HEK293T (cell line): ENCODE data around the gene SLC26A1.
A peak's percentile ranks its signal among the peaks of the same experiment; 100 is the strongest.

Source experiments
- CTCF ChIA-PET: fragments of 350-600 bp; formaldehyde crosslinking; extraction: SDS; loops from one replicate; lab custom pipeline; 2021; ENCODE audit warnings: antibody characterized with exemption, inconsistent platforms; lab: Yijun Ruan, JAX
- POLR2A ChIA-PET: fragments of 350-600 bp; formaldehyde crosslinking; extraction: SDS; loops from one replicate; lab custom pipeline; 2020; ENCODE audit warnings: antibody characterized with exemption, inconsistent platforms; lab: Yijun Ruan, JAX
- DNase-seq: peaks from one replicate; pipeline ENCODE4 v3.0.0; 2012; ENCODE audit warnings: mixed read lengths; ENCODE audit errors: extremely low spot score
- ARNT ChIP-seq: fragments of 450-650 bp; IDR thresholded peaks from 2 replicates; pipeline ENCODE4 v1.6.1; 2017; ENCODE audit warnings: mild to moderate bottlenecking
- BHLHE40 ChIP-seq: fragments of 450-650 bp; IDR thresholded peaks from 2 replicates; pipeline ENCODE4 v1.6.1; 2016; ENCODE audit warnings: mild to moderate bottlenecking, moderate library complexity, borderline replicate concordance
- CTBP1 ChIP-seq: fragments of 450-650 bp; IDR thresholded peaks from 2 replicates; pipeline ENCODE4 v1.6.1; 2016; ENCODE audit warnings: borderline replicate concordance
- ELF4 ChIP-seq: fragments of 450-650 bp; IDR thresholded peaks from 2 replicates; pipeline ENCODE4 v1.6.1; 2017; ENCODE audit warnings: antibody characterized with exemption
- FOXA1 ChIP-seq: fragments of 450-650 bp; IDR thresholded peaks from 2 replicates; pipeline ENCODE4 v1.6.1; 2016; ENCODE audit warnings: mild to moderate bottlenecking
- FOXK2 ChIP-seq: fragments of 450-650 bp; IDR thresholded peaks from 2 replicates; pipeline ENCODE4 v1.6.1; 2016; ENCODE audit warnings: mild to moderate bottlenecking
- FOXM1 ChIP-seq: fragments of 450-650 bp; IDR thresholded peaks from 2 replicates; pipeline ENCODE4 v1.6.1; 2017; ENCODE audit warnings: mild to moderate bottlenecking, borderline replicate concordance
- HDGF ChIP-seq: fragments of 450-650 bp; IDR thresholded peaks from 2 replicates; pipeline ENCODE4 v1.6.1; 2017; ENCODE audit warnings: antibody characterized with exemption, borderline replicate concordance
- L3MBTL2 ChIP-seq: fragments of 450-650 bp; conservative IDR thresholded peaks from 2 replicates; pipeline ENCODE4 v1.6.1; 2016; ENCODE audit warnings: mild to moderate bottlenecking
- LEF1 ChIP-seq: fragments of 450-650 bp; IDR thresholded peaks from 2 replicates; pipeline ENCODE4 v1.6.1; 2017; ENCODE audit warnings: mild to moderate bottlenecking, borderline replicate concordance
- NFRKB ChIP-seq: fragments of 450-650 bp; IDR thresholded peaks from 2 replicates; pipeline ENCODE4 v1.6.1; 2016; ENCODE audit warnings: mild to moderate bottlenecking, moderate library complexity
- PKNOX1 ChIP-seq: fragments of 450-650 bp; IDR thresholded peaks from 2 replicates; pipeline ENCODE4 v1.6.1; 2016
- SP1 ChIP-seq: fragments of 450-650 bp; IDR thresholded peaks from 2 replicates; pipeline ENCODE4 v1.6.1; 2017
- SUZ12 ChIP-seq: fragments of 450-650 bp; IDR thresholded peaks from 2 replicates; pipeline ENCODE4 v1.6.1; 2016; ENCODE audit warnings: mild to moderate bottlenecking
- TARDBP ChIP-seq: fragments of 450-650 bp; IDR thresholded peaks from 2 replicates; pipeline ENCODE4 v1.6.1; 2016
- ZNF384 ChIP-seq: fragments of 450-650 bp; IDR thresholded peaks from 2 replicates; pipeline ENCODE4 v1.6.1; 2016

Gene SLC26A1

GRCh38 chr4:1028574-1029220 lies 35.5 kb upstream of the SLC26A1 start:
- TF ChIP-seq ARNT (no peak), L3MBTL2 (peak; percentile 72), CTBP1 (no peak), HDGF (no peak)
- ChIA-PET CTCF (no interaction called here), POLR2A (no interaction called here)
- no peak for DNase-seq

- ChIA-PET POLR2A (no interaction called here), CTCF (no interaction called here)
- DNase-seq: no peak
Observed at GRCh38 chr4:1027915-1028238, 34.7 kb upstream of the SLC26A1 start.

GRCh38 chr4:1027219-1027914 lies 34.2 kb upstream of the SLC26A1 start:
- no peak for TF ChIP-seq FOXM1
- no peak for TF ChIP-seq NFRKB
- TF ChIP-seq LEF1: no peak
- ChIA-PET CTCF (no interaction called here), POLR2A (no interaction called here)

More at GRCh38 chr4:1027915-1028238, 34.7 kb upstream of the SLC26A1 start:
- TF ChIP-seq BHLHE40: no peak
- no peak for TF ChIP-seq PKNOX1
- no peak for TF ChIP-seq LEF1
- no peak for TF ChIP-seq ELF4
- TF ChIP-seq FOXA1: no peak
- no peak for TF ChIP-seq L3MBTL2
- TF ChIP-seq FOXK2: no peak
- TF ChIP-seq FOXM1: no peak
- no peak for TF ChIP-seq ZNF384
- TF ChIP-seq SP1: no peak
- no peak for TF ChIP-seq SUZ12
- TF ChIP-seq TARDBP: no peak
- TF ChIP-seq HDGF: no peak
- TF ChIP-seq CTBP1: no peak
- TF ChIP-seq NFRKB: no peak
- no peak for TF ChIP-seq ARNT

GRCh38 chr4:1026115-1026514 lies 32.9 kb upstream of the SLC26A1 start:
- ChIA-PET CTCF (no interaction called here), POLR2A (no interaction called here)
- DNase-seq: peak; percentile 58
- TF ChIP-seq FOXK2 (no peak), SUZ12 (no peak), NFRKB (no peak), PKNOX1 (no peak), CTBP1 (no peak), SP1 (no peak), BHLHE40 (no peak), FOXA1 (no peak), ELF4 (no peak), HDGF (no peak)

More at GRCh38 chr4:1027219-1027914, 34.2 kb upstream of the SLC26A1 start:
- DNase-seq: no peak

GRCh38 chr4:1024882-1025545 lies 31.8 kb upstream of the SLC26A1 start:
- DNase-seq: no peak
- TF ChIP-seq TARDBP: no peak
- TF ChIP-seq CTBP1: no peak
- TF ChIP-seq FOXA1: no peak
- TF ChIP-seq NFRKB: no peak
- CTCF ChIA-PET: no interaction called here
- POLR2A ChIA-PET: no interaction called here

- ChIA-PET POLR2A (no interaction called here), CTCF (no interaction called here)
- no peak for DNase-seq
- TF ChIP-seq L3MBTL2 (no peak), ELF4 (no peak)
Observed at GRCh38 chr4:1023895-1024740, 30.9 kb upstream of the SLC26A1 start.
